HPDE6-E6E7 (cell line): ENCODE results near the gene MYH14.

Source experiments
- DNase-seq: peaks from one replicate; pipeline ENCODE4 v3.0.0; 2011; ENCODE audit warnings: missing footprints; ENCODE audit errors: extremely low spot score

Gene MYH14

DNA sequence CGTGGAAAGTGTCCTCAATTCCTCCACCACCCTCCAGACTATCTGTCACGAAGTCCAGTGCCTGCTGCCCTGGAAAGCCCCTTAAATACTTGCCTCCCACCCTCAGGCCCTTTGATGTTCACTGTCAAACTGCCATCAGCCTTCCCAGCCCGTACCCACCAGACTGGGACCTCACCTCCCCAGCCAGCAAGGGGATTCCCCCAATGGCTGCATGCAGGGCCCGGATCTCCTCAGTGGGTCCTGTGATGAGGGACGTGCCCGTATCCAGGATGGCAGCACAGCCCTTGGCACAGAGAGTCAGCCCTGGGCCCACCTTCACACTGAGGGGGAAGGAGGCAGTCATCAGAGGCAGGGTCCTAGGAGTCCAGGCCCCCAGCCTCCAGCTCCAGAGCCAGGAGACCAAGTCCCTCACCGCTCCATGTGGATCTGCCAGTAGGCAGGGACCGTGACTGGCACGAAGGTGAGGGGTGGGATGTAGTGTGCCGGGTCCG, 156.0 kb downstream of the MYH14 start:
- no peak for DNase-seq
